ENCODE results near the gene GALNT17. TPM values are rescaled to one million over a fixed set of nuclear protein-coding genes. Genes with fewer than 3 reads are reported as not detected.

GALNT17 gene
- total RNA-seq, 1 experiment from 2014 or later, result not detected

GRCh38 chr7:71574153-71574860, 442.4 kb downstream of the GALNT17 start:
- intact Hi-C loops (cut with micrococcal nuclease; ENCODE audit: unreplicated experiment), result no loop called here
- TF ChIP-seq CTCF (conservative IDR thresholded peaks at IDR 0.05; ENCODE audit: low read depth, low read length) (no peak), EZH2 (IDR thresholded peaks at IDR 0.05; ENCODE audit: borderline replicate concordance, low read depth, low read length, poor library complexity, severe bottlenecking) (no peak)
- Histone ChIP-seq H3K4me3 (ENCODE audit: low read depth, low read length, poor library complexity, severe bottlenecking) (no peak overlapping the region), H3K27me3 (replicated peaks; ENCODE audit: insufficient read depth, low read depth, low read length, poor library complexity) (no peaks in the 10 kb centered on the region), H3K4me1 (ENCODE audit: insufficient read depth, low read length, poor library complexity, severe bottlenecking) (no peaks in the 10 kb centered on the region), H3K27ac (ENCODE audit: low read depth, low read length, poor library complexity, severe bottlenecking) (no peak overlapping the region), H3K9me3 (ENCODE audit: low read depth, low read length, poor library complexity, severe bottlenecking) (peaks cover 27% of the 10 kb centered on the region), H3K36me3 (ENCODE audit: insufficient read depth, low read length, poor library complexity, severe bottlenecking) (no peaks in the 10 kb centered on the region)
- no peak for DNase-seq (ENCODE audit: low spot score)
- ChIA-PET CTCF (no interaction called here), POLR2A (ENCODE audit: low non-redundant PET) (no interaction called here)
- BruUV-seq (replicated peaks), result no TSS peak

GRCh38 chr7:71580027-71580426, 448.1 kb downstream of the GALNT17 start:
- H3K4me1 ChIP-seq (ENCODE audit: insufficient read depth, low read length, poor library complexity, severe bottlenecking), result no peaks in the 10 kb centered on the region
- CTCF ChIA-PET, result no interaction called here
- BruUV-seq (replicated peaks), result no TSS peak
- peaks cover 19% of the 10 kb centered on the region for H3K9me3 ChIP-seq (ENCODE audit: low read depth, low read length, poor library complexity, severe bottlenecking)
- DNase-seq (ENCODE audit: low spot score), result no peak
- TF ChIP-seq CTCF (conservative IDR thresholded peaks at IDR 0.05; ENCODE audit: low read depth, low read length) (no peak), EZH2 (IDR thresholded peaks at IDR 0.05; ENCODE audit: borderline replicate concordance, low read depth, low read length, poor library complexity, severe bottlenecking) (no peak)
- intact Hi-C loops (cut with micrococcal nuclease; ENCODE audit: unreplicated experiment), result no loop called here
- no peak overlapping the region for H3K27ac ChIP-seq (ENCODE audit: low read depth, low read length, poor library complexity, severe bottlenecking)
- no peaks in the 10 kb centered on the region for H3K36me3 ChIP-seq (ENCODE audit: insufficient read depth, low read length, poor library complexity, severe bottlenecking)
- no peak overlapping the region for H3K4me3 ChIP-seq (ENCODE audit: low read depth, low read length, poor library complexity, severe bottlenecking)
- POLR2A ChIA-PET (ENCODE audit: low non-redundant PET), result no interaction called here
- no peaks in the 10 kb centered on the region for H3K27me3 ChIP-seq (replicated peaks; ENCODE audit: insufficient read depth, low read depth, low read length, poor library complexity)

- CTCF ChIA-PET, result no interaction called here
- TF ChIP-seq CTCF (conservative IDR thresholded peaks at IDR 0.05; ENCODE audit: low read depth, low read length), result no peak
- H3K36me3 ChIP-seq (ENCODE audit: insufficient read depth, low read length, poor library complexity, severe bottlenecking), result no peaks in the 10 kb centered on the region
- no peak for DNase-seq (ENCODE audit: low spot score)
- H3K27ac ChIP-seq (ENCODE audit: low read depth, low read length, poor library complexity, severe bottlenecking), result no peak overlapping the region
- no TSS peak for BruUV-seq (replicated peaks)
- H3K4me1 ChIP-seq (ENCODE audit: insufficient read depth, low read length, poor library complexity, severe bottlenecking), result no peaks in the 10 kb centered on the region
- POLR2A ChIA-PET (ENCODE audit: low non-redundant PET), result no interaction called here
- H3K9me3 ChIP-seq (ENCODE audit: low read depth, low read length, poor library complexity, severe bottlenecking), result peaks cover 26% of the 10 kb centered on the region
- intact Hi-C loops (cut with micrococcal nuclease; ENCODE audit: unreplicated experiment), result no loop called here
- no peak overlapping the region for H3K4me3 ChIP-seq (ENCODE audit: low read depth, low read length, poor library complexity, severe bottlenecking)
- no peaks in the 10 kb centered on the region for H3K27me3 ChIP-seq (replicated peaks; ENCODE audit: insufficient read depth, low read depth, low read length, poor library complexity)
Observed at GRCh38 chr7:71584256-71584655, 452.3 kb downstream of the GALNT17 start.

Data from A673 (cell line).